Epithelial cell of umbilical artery (primary cell): Measurements from ENCODE around the gene CCK. TPM values are rescaled to one million over a fixed set of nuclear protein-coding genes. Genes with fewer than 3 reads are reported as not detected.

ENCODE experiments used
- total RNA-seq: library from RNA; depleted of rRNA; stranded (reverse); fragments of >200 nt; gene quantifications from 2 replicates; pipeline ENCODE4 v1.2.3, GENCODE V29; 2014

Gene CCK
- not detected in 2 replicates for total RNA-seq

GRCh38 chr3:42266085-42266484 is at the start of gene CCK:
Gene CCK (minus strand): TSS chr3:42266185. CDS start chr3:42263630, 2,555 bp downstream.

Other genes with a start within 250 kb of the CCK start
- gene TRAK1, start 174.8 kb downstream of the CCK start, total RNA-seq, result 20.2 and 26.0 TPM in 2 replicates
- gene LYZL4, start 144.4 kb upstream of the CCK start, total RNA-seq, result not detected in 2 replicates
- gene VIPR1, start 236.5 kb upstream of the CCK start, total RNA-seq, result 0.32 and 0.46 TPM in 2 replicates